ENCODE data around the gene AQP7.

- TF ChIP-seq REST (IDR thresholded peaks at IDR 0.05; ENCODE audit: borderline replicate concordance) (no peak), EP300 (conservative IDR thresholded peaks at IDR 0.05; ENCODE audit: poor library complexity, severe bottlenecking) (no peak), CTCF (IDR thresholded peaks at IDR 0.05; ENCODE audit: poor library complexity, severe bottlenecking) (no peak), POLR2AphosphoS5 (IDR thresholded peaks at IDR 0.05) (no peak), EZH2 (IDR thresholded peaks at IDR 0.05; ENCODE audit: borderline replicate concordance, insufficient read depth, low read length, poor library complexity, severe bottlenecking) (no peak), MXI1 (conservative IDR thresholded peaks at IDR 0.05; ENCODE audit: poor library complexity, severe bottlenecking) (no peak), RAD21 (conservative IDR thresholded peaks at IDR 0.05) (no peak), TAF1 (IDR thresholded peaks at IDR 0.05; ENCODE audit: low read depth) (no peak)
These were observed 47.3 kb upstream of the AQP7 start for GRCh38 chr9:33449715-33450114.

Measured in neural cell (in vitro differentiated cells).